Caki2 (cell line): ENCODE measurements around the gene FBXL2. TPM values are rescaled to one million over a fixed set of nuclear protein-coding genes. Genes with fewer than 3 reads are reported as not detected.
"Not testable (repeated sequence)": the region's sequence is repeated elsewhere in the genome, so short reads cannot be mapped to it uniquely, and the experiment has no call there.

Experiments used
- DNase-seq: peaks from one replicate; pipeline ENCODE4 v3.0.0-alpha.2; 2015; ENCODE audit warnings: low read depth
- in situ Hi-C: cut with HindIII; loops from 2 replicates; pipeline ENCODE4 v1.10.0; 2016; ENCODE audit warnings: low sequenced_read_pairs, low pct_unique_long_range_greater_than_20kb, mixed read lengths
- total RNA-seq: library from RNA; depleted of rRNA; stranded (reverse); fragments of >200 nt; shearing (Covaris generic); gene quantifications from 2 replicates; pipeline ENCODE4 v1.2.3, GENCODE V29; 2014; ENCODE audit warnings: low replicate concordance; rRNA removed

FBXL2 gene
- total RNA-seq, 1 experiment from 2014 or later = 5.7 TPM

GRCh38 chr3:33403756-33404155 lies 126.5 kb downstream of the FBXL2 start:
- DNase-seq = no peak
- in situ Hi-C loops = no loop called here

- DNase-seq, in situ Hi-C loops: not testable (repeated sequence)
These were observed 133.6 kb downstream of the FBXL2 start for GRCh38 chr3:33410816-33411215.

DNA sequence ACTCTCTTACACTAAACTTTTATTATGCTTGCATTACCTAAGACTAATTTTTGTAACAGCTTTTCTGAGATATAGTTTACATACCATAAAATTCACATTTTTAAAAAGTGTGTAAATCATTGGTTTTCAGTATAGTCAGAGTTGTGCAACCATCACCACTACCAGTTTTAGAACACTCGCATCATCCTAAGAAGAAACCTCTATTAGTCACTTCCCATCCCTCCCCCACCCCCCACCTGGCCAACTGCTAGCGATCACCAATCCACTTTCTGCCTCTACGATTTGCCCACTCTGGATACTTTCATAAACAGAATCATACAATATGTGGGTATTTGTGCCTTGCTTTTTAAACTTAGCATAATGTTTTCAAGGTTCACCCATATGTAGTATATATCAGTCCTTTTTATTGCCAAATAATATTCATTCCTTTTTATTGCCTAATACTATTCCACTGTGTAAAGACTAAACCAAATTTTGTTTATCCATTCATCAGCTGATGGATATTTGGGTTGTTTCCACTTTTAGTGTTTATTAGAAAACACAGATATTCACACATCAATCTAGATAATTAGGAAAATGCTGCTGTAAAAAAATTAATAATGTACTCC lies 139.9 kb downstream of the FBXL2 start:
- DNase-seq = no peak
- in situ Hi-C loops = no loop called here

- no peak for DNase-seq
- in situ Hi-C loops = no loop called here
These were observed 142.7 kb downstream of the FBXL2 start for GRCh38 chr3:33419948-33420347.

DNA sequence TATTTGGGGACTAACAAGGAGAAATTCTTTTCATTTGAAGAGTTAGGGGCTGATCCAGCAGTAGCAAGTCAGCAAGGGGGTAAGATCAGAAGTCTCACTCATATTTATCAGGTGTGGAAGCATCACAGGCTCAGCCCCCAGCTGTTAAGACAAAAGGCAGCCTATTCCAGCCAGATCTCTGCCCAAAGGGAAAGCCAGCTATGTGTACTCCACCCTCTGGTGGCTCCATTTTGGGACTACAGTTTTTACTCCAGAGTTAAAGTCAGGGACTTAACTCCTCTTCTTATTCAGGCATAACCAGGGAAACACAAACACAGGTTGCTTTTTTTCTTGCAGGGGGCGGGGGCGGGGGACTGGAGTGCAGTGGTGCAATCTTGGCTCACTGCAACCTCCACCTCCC lies 143.7 kb downstream of the FBXL2 start:
- in situ Hi-C loops = no loop called here
- DNase-seq = no peak

GRCh38 chr3:33424606-33425452 lies 147.6 kb downstream of the FBXL2 start:
- no peak for DNase-seq
- in situ Hi-C loops = no loop called here

- DNase-seq = no peak
- in situ Hi-C loops = no loop called here
These were observed 148.2 kb downstream of the FBXL2 start for GRCh38 chr3:33425453-33425852.

- in situ Hi-C loops = no loop called here
- DNase-seq = no peak
These were observed 148.8 kb downstream of the FBXL2 start for GRCh38 chr3:33426068-33426467.

GRCh38 chr3:33426630-33427317 lies 149.5 kb downstream of the FBXL2 start:
- no peak for DNase-seq
- in situ Hi-C loops = no loop called here

DNA sequence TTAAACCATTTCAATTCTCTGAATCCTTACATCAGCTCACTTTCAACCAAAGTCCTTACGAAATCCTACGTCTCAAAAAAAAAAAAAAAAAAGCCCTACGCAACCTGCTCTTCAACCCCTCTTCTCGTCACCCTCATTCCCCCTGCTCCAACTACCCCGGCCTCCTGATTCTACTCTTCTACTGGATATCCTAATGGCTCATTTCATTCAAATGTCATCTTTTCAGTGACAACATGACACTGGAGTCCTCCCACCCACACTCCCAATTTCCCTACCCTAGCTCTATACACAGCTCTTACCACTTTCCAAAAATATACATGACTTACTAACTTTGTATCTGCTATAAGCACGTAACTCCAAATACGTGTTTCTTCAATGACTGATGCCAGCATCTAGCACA lies 151.5 kb downstream of the FBXL2 start:
- in situ Hi-C loops = no loop called here

DNA sequence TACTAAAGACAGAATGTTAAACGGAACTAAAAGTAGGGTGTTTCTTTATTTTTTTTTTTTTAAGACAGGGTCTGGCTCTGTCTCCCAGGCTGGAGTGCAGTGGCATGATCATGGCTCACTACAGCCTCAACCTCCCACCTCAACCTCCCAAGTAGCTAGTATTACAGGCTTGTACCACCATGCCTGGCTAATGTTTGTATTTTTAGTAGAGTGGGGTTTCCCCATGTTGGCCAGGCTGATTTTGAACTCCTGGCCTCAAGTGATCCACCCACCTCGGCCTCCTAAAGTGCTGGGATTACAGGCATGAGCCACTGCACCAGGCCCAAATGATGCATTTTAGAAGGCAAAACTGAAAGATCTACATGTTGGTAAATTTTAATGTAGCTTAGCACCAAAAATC lies 152.1 kb downstream of the FBXL2 start:
- in situ Hi-C loops, DNase-seq: not testable (repeated sequence)

More for the DNA sequence above, 151.5 kb downstream of the FBXL2 start:
- no peak for DNase-seq

DNA sequence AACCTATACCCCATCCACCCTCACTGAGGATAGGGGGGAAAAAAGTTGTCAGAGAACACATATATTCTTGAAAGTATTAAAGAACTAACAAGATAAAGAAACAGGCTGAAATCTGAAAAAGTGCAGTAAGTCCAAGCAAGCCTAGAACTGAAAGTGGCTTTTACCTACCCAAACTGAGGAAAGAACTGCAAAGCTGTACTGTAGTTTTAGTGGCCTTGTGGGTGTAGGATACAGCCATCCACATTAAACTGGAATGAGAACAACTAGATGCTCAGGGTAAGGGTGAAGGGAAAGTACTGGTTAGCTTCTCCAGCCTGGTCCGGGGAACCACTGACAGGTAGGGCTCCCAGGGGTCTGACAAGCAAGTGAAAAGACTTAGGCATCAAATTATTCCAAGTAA lies 152.8 kb downstream of the FBXL2 start:
- DNase-seq = no peak
- in situ Hi-C loops = no loop called here

DNA sequence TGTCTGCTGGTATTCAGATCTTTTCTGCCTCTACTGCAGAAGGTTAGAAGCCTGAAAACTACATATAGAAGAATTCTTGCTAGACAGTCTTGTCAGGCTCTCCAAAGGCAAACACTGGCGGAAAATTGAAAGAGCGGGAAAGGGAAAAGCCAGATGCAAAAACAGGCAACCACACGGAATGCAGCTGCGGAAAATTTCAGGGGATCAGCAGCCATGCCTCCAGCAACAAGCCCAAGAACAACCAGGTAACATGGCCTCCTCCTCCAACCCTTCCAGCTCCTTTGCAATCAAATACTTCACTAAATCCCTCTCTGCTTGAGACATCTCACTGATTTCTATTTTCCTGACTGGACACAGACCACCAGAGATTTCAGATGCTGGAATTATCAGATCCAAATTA lies 153.3 kb downstream of the FBXL2 start:
- in situ Hi-C loops = no loop called here
- DNase-seq = no peak

DNA sequence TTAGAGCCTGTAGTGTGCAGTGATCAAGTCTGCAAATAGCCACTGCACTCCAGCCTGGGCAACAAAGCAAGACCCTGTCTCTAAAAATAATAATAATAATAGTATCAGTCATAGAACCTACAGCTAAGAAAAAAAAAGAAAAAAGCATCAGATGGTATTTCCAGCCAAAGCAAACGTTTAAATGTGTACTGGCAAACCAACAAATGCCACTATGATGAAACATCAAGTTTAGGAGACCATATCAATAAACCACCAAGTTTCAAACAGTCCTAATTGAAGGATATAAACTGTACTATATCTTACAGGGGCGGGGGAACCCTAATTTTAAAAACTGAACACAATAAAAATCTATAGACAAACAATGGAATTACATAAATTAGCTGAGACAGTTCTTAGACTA lies 156.6 kb downstream of the FBXL2 start:
- in situ Hi-C loops = no loop called here

More for the DNA sequence above, 156.6 kb downstream of the FBXL2 start:
- DNase-seq = no peak

Other genes with a start within 250 kb of the FBXL2 start
- gene GLB1, start 180.3 kb upstream of the FBXL2 start, total RNA-seq = 55.1 and 55.2 TPM in 2 replicates
- 1.4 and 1.7 TPM in 2 replicates for gene TMPPE, start 180.3 kb upstream of the FBXL2 start, total RNA-seq
- gene CRTAP, start 163.4 kb upstream of the FBXL2 start, total RNA-seq = 239 and 275 TPM in 2 replicates
- gene SUSD5, start 58.6 kb upstream of the FBXL2 start, total RNA-seq = 0.30 TPM in 1 of 2 replicates, not detected in the other
- 22.4 and 25.9 TPM in 2 replicates for gene UBP1, start 163.0 kb downstream of the FBXL2 start, total RNA-seq